22Rv1 (cell line): Measurements from ENCODE around the gene POM121L2.
A peak's percentile ranks its signal among the peaks of the same experiment; 100 is the strongest.

Experiments
- H3K27ac ChIP-seq: fragments of 450-650 bp; 2 replicates; pipeline ENCODE4 v1.5.1; 2017
- CTCF ChIP-seq: fragments of 450-650 bp; IDR thresholded peaks from 2 replicates; pipeline ENCODE4 v1.5.1; 2017; ENCODE audit warnings: mild to moderate bottlenecking
- ZFX ChIP-seq: fragments of 450-650 bp; IDR thresholded peaks from 2 replicates; pipeline ENCODE4 v1.6.1; 2017; ENCODE audit warnings: antibody characterized with exemption, borderline replicate concordance

The POM121L2 gene

DNA sequence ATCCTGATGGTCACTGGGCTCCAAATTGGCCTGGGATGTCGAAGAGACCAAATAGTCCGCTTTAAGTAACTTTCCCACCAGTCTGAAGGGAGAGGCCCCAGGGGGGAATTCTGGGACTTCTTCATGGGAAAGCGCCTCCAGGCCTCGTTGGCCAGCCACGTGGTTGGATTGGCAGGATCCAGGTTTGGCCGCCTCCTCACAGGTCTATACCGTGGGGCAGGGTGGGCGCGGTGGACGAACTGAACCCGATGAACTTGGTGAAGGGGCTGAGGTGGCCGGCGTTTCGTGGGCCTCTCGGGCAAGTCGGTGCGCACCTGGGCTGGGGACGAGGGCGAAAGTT lies 297 bp downstream of the POM121L2 start:
- no peak overlapping the region for H3K27ac ChIP-seq
- TF ChIP-seq ZFX, result no peak
- no peak for TF ChIP-seq CTCF

GRCh38 chr6:27303613-27304272 lies 8.3 kb downstream of the POM121L2 start:
- TF ChIP-seq ZFX (no peak), CTCF (no peak)
- H3K27ac ChIP-seq, result peak overlapping the region; percentile 48

DNA sequence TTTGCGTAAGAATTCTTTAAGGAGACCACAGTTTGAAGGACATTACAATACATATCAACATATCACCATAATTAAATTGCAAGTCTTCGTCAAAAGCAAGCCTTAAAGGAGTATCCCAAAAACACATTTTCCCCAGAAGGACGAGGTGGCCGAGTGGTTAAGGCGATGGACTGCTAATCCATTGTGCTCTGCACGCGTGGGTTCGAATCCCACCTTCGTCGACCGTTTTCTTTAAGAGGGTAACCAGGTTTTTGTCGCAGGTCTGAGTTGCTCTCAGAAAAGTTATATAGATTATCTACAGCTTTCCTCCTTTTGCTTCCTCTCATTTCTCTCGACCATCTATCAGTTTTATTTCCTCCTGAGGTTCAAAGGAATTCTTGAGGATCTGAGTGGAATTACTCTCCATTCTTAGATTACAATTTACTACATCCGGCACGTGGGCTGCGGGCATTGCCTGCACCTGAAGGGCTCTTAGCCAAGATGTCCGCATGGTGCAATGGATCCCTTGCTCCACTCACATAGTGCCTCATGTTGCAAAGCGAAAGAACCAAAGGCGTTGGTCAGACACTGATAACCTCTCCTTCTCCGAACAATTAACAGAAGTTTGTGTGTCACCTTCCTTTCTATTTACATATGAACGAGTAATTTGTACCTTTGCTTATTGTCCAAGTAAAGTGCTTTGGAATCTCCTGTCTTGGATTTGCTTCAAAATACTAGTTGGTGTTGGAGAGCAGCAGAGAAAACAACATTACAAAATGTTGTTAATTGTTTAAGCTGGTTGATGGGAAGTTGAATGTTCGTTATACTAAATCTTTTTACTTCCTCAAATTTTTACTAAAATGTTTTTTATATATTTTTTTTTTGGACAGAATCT lies 14.0 kb downstream of the POM121L2 start:
- TF ChIP-seq CTCF (no peak; the same call in 1 of the 2 replicates), ZFX (no peak)
- H3K27ac ChIP-seq, result peak overlapping the region; percentile 77

- TF ChIP-seq CTCF (no peak), ZFX (no peak)
- H3K27ac ChIP-seq, result peak overlapping the region; percentile 77
These were observed 14.6 kb downstream of the POM121L2 start for GRCh38 chr6:27297484-27297856.

- peak overlapping the region; percentile 77 for H3K27ac ChIP-seq
- no peak for TF ChIP-seq ZFX
- no peak for TF ChIP-seq CTCF
These were observed 15.8 kb downstream of the POM121L2 start for GRCh38 chr6:27296106-27296783.

- no peak for TF ChIP-seq ZFX
- TF ChIP-seq CTCF, result no peak
- H3K27ac ChIP-seq, result peak overlapping the region; percentile 77
These were observed 16.6 kb downstream of the POM121L2 start for GRCh38 chr6:27295301-27296079.
